Activated gamma-delta T cell (primary cell): ENCODE results near the gene AMER1.
"Not testable (repeated sequence)": the region's sequence is repeated elsewhere in the genome, so short reads cannot be mapped to it uniquely, and the experiment has no call there.

ENCODE experiments used
- DNase-seq: peaks from one replicate; lab custom pipeline; 2025; lab: John Stamatoyannopoulos, UW
- total RNA-seq, 2 donors: gene quantifications; one replicate each; lab custom pipeline; 2026; lab: John Stamatoyannopoulos, UW

Gene AMER1
- total RNA-seq: 15.8 to 17.1 reads per million in 2 donors

- no peak for DNase-seq
These were observed at the start of gene AMER1 for GRCh38 chrX:64205441-64205734. TSS of gene AMER1 (minus strand) at chrX:64205708. CDS start at chrX:64193286, 12,422 bp downstream.

DNA sequence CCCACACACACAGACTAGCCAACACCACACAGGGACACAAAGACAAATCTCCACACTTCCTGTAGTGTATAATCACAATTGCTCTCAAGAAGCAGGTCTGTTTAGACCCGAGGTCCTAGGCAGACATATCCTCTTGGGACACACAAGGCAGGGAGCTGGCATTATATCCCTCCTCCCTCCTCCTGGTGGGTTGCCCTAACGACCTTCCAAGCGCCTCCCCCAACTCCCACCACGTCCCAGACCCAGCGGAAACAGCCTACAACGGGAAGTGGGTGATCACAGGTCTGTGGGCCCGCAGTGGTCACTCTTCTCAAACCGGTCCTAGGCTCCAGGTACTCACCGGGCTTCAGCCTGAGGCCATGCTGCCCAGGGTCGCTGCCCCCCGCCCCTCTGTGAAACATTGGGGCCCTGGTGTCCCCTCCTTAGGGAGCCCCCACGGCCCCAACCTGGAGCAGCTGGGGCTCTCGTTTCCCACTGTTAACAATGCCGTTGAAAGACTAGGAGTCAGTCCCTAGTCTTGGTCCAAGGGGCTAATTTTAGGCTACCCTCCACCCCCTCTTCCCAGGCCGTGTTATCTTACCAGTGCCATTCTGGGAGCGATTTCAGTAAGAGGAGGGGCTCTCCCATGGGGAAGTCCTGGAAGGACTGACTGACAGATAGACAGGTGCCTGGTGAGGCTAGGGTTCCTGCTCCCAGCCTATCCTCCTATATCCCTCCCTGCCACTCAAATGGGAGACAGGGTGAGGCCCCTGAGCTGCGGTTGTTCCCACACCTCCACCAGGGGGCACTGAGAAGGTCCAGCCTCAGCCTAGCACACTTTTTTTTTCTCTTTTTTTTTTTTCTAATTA is 24.8 kb upstream of the AMER1 start, which contains the start of gene ASB12:
Gene ASB12, minus strand, starts transcription at position 485 of the 848 bp plus-strand sequence. CDS start 4,957 bp downstream, outside the sequence.
- DNase-seq: no peak

DNA sequence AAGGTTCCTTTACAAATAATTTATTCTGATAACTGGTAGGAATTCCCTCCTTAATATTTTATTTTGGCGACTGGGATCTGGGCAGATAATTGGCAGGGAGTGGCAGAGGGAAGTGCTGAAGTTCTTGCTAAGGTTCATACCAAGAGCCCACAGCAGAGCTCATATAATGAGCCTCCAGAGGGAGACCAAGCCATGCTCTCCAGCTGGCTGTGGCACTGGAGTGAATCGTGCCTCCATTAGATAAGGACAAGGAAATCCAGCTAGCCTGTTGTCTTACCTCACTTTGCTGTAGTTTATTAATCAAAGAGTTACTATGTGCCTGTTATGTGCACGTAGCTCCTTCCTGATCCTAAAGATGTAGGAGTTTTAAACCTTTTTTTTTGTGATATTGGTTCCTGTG is 23.6 kb upstream of the AMER1 start:
- no peak for DNase-seq

DNA sequence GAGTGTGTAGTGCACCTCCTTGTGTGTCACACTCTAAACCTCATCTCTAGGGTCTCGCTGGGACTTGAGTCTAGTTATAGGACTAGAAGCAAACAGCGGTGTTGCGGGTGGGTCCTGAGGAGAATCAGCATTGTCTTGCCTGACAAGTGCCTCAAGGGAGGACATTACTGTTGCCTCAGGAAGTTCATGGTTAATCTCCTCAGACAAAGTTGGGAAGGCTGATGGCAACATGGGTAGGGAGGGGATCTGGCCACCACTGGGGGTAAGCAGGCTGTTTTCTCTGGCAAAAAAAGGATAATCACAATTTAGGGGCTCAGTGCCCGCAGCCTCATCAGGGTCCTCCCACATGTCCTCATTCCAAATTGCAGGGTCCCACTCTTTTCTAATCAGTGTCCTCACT is 12.5 kb upstream of the AMER1 start:
- no peak for DNase-seq

GRCh38 chrX:64213989-64214388 is 8.5 kb upstream of the AMER1 start:
- DNase-seq: not testable (repeated sequence)

DNA sequence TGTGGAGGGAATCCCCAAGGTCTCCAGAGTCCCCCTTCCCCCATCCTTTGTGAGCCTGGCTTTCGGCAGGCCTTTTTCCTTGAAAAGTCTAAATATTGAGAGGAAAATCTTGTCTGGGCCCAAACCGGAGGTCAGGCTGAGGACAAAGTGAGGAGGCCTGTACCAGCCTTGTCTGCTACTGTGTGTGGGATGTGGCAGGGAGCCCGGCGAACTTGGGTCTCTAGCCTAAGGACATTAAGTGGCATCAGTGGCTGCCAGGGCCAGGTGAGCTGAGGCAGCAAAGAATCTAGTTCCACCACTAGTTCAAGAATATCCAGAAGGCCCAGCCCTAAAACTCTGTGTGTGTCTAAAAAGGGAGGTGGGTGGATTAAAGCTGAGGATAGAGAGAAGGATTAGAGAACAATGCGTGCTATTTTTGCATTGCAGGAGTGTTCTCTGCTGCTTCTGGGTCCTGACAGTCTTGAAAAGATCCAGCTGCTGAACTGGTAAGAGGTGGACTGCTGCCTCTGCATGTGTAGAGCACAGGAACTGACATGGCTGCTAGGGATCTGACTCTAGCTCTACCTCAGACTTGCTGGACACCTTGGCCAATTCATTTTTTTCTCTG is 1.2 kb upstream of the AMER1 start:
- no peak for DNase-seq

- DNase-seq: peak; percentile 69
These were observed 410 bp upstream of the AMER1 start for GRCh38 chrX:64205735-64206501.

DNA sequence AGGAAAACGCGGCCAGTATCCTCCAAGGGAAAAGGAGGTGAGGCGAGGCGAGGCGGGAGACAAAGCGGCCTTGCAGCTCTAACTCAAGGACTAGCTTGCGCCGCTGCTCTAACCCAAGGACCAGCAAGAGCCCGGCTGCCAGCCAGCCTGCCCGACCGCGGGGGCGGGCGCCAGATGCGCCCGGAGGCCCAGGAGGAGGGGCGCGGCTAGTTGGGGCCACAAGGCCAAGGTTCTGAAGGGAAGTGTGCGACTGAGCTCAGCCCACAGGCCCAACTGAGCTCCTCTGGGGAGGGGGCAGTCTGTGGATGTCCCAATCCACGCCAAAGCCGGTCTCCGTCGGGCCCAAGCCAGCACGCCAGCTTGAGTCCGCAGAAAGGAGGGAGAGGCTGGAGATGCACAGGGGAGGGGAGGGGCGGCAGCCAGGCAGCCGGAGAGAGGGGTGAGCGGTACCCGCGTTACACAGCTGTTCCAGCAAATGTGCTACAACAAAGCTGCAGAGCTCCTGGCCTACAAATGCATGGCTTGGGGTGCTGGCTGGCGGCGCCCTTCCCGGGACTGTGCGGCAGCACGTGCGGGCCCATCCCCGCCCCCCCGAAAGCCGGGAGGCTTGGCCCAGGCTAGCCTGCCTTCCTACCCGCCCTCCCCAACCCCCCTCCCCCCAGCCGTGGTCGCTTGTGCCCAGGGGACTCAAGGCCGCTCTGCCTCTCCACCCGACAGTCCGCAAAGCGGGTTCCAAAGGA is 637 bp downstream of the AMER1 start:
- DNase-seq: peak; percentile 21

DNA sequence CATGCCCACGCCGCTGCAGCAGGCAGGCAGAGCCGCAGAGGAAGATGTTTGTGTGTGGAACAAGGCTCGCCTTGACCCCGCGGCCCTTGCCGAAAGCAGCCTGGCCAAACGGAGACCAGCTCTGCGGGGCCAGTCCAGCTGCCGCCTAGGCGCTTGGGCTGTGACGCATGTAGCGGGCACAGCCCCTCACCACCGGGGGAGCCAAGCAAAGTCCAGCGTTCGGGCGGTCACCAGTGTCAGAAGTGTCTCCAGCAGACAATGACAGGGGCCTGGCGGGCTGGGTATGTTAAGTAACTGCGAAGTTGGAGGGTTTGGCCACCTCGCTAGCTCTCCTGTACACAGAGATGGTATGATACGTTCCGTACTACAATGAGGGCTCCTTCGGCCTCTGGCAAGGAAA is 1.3 kb downstream of the AMER1 start:
- DNase-seq: no peak

GRCh38 chrX:64202808-64203325 is 2.6 kb downstream of the AMER1 start:
- DNase-seq: no peak

DNA sequence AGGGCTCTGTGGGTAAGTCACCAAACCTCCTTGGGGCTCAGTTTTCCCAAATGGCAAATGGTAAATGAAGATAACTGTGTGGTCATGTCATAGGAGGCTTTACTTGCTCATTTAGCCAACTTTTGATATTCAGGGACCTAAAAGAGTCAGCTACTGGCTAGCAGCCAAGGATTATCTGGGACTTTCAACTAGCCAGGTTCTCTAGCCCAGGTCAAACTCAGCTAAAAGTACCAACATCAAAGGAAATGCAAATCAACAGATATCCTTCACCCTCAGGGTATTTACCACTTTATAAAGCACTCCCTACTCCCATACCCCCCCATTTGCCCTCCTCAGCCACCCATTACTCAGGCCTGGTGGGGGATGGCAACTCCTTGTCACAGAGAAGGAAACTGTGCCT is 7.5 kb downstream of the AMER1 start:
- no peak for DNase-seq

DNA sequence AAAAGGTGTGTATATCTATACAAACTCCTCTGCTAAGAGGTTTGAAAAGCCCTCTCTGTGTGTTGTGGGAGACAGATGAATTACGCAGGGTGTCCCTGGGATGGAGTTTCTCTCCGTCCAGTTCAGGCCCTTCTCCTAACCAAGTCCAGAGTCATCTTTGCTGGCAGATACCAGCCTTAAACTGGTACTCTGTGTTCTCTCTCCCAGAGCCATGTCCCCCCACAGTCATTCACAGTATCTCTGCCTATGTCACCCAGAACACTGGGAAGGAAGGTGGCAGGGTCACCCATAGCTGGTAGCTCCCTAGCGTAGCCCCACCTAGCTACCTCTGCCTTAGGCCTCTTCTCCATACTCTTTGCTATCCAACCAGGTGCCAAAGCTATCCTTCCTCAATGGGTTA is 8.9 kb downstream of the AMER1 start:
- DNase-seq: no peak

DNA sequence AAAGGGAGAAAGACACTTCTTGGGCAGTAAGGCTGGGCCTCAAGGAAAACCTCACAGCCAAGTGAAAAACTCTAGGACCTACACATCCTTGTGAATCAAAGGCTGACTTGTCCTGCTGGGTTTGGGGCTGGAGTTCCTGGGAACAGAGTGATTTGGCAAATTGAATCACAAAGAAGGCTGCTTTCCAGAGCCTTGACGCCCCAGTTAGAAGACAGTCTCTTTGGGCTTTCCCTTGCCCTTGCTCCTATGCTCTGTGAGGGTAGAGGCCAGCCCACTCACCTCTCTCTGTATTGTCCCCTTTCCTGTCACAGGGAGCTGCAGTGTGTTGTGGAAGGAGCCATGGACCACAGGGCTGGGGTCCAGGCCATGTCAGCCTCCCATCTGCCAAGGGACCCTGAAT is 9.6 kb downstream of the AMER1 start:
- DNase-seq: no peak

DNA sequence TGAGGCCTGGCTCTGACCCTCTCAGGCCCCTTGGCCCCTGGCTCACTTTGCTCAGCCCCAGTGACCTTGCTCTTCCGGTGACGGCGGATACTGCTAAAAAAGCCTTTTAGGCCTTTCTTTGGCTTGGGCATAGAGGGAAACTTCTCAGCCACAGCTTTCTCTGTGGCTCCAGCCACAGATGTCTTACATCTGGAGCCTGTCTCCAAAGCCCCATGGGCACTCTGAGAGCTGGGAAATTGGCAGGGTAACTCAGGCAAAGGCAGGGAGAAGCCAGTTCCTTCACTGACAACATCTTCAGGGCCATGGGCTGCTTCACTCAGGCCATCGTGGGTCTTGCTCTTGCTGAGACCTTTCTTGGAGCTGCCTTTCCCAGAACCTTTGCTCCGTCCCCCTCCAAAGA is 12.8 kb downstream of the AMER1 start:
- DNase-seq: no peak

DNA sequence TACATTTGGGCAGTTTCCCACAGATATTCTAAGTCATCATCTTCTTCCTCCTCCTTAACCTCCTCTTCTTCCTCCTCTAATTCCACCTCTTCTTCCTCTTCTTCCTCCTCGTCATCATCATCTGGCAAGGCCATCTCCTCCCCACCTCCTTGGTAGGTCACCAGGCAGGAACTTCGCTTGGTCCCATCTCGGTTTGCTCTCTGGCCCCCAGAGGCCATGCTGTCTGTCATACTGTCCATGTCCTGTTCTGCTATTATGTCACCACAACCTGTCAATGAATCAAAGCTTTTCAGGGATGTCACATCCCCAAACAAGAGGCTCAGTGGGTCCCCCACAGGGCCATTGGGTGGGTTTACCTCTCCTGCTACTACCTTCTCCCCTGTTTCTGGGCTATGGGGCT is 13.5 kb downstream of the AMER1 start:
- DNase-seq: no peak

DNA sequence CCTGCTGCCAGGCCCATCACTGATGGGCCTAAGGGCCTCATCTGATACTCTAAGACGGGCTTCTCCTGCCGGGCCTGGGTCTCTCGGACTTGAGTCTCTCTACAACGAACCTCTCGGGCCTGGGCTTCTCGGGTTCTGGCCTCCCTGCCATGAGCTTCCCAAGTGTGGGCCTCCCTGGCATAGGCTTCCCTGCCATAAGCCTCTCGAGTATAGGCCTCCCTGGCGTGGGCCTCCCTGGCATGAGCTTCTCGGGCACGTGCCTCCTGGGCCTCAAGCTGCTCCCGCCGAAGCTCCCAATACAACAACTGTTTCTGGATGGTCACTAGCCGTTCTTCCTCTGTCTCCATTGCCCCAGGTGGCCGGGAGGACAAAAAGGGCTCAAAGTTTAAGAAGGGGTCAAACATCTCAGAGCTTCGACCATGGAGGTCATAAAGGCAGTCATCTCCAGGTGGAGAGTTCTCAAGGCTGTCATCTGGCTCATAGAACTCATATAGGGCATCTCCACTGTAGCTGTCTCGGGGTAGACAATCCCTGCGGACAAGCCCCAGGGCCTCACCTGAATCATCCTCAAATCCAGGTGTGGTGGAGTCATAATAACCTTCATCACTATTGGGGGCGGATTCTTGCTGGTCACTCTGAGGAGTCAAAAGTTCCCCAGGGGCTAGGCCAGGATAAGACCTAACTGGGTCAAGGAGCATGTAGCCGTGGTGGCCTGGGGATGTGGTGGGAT is 14.1 kb downstream of the AMER1 start:
- no peak for DNase-seq

DNA sequence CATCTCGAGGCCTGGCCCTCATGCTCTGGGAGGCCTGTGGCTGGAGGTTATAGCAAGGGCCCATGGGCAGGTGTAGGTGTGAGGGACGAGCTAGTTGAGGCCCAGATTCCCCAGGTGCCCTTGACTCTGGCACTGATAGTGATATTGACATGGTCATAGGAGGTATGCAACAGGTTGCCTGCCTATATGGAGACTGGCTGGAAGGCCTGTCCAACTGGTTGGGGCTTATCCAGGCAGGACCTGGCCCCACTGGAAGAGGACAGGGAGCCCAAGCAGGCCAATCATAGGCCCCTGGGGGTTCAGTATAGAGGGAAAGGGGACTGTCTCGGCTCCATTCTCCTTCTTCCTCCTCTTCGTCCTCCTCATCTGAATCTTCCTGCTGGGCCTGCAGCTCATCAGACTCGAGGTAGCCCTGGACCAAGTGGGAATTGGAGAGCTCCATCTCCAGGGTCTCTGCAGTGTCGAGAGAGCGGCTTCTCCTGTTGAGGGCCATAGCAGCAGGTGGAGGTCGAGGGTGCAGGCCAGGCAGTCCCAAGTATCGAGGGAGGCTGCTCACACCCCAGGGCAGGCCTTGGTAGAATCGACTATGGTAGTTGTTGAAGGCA is 15.3 kb downstream of the AMER1 start:
- DNase-seq: no peak

- no peak for DNase-seq
These were observed 16.6 kb downstream of the AMER1 start for GRCh38 chrX:64188901-64189300.

GRCh38 chrX:64187762-64188150 is 17.8 kb downstream of the AMER1 start:
- DNase-seq: no peak

GRCh38 chrX:64186974-64187761 is 18.3 kb downstream of the AMER1 start:
- no peak for DNase-seq
